Activated T-cell treated with anti-CD3 and anti-CD28 coated beads, Interleukin-2, amount 50 U/mL, for 72 hours (primary cell): ENCODE results near the gene TLL2. TPM values are rescaled to one million over a fixed set of nuclear protein-coding genes. Genes with fewer than 3 reads are reported as not detected.

Source experiments
- ATAC-seq, 2 donors: fragments of 150-1000 bp; cut with Tn5 transposase; replicated peaks in 1 of 2; 2 replicates each; pipeline ENCODE4 v1.10.0; 2021; ENCODE audit warnings: moderate library complexity in 2 of 2, mild to moderate bottlenecking in 1 of 2
- DNase-seq, 2 donors: peaks; one replicate each; pipeline ENCODE4 v3.0.0; 2021 to 2022; ENCODE audit warnings: mixed read lengths in 1 of 2
- H3K27ac Mint-ChIP-seq: one replicate; pipeline ENCODE4 v1.8.0; 2022; ENCODE audit warnings: mild to moderate bottlenecking, moderate library complexity, mixed read lengths
- H3K27me3 Mint-ChIP-seq: one replicate; pipeline ENCODE4 v1.8.0; 2022; ENCODE audit warnings: low read depth, mixed read lengths
- H3K36me3 Mint-ChIP-seq, 2 donors: one replicate each; pipeline ENCODE4 v1.8.0; 2022; ENCODE audit warnings: mixed read lengths in 2 of 2, mild to moderate bottlenecking in 1 of 2; ENCODE audit not compliant: insufficient read depth in 2 of 2
- H3K4me1 Mint-ChIP-seq: one replicate; pipeline ENCODE4 v1.8.0; 2022; ENCODE audit warnings: low read depth, mixed read lengths
- H3K4me3 Mint-ChIP-seq, 2 donors: one replicate each; pipeline ENCODE4 v1.8.0; 2022; ENCODE audit warnings: mild to moderate bottlenecking in 2 of 2, mixed read lengths in 2 of 2, moderate library complexity in 2 of 2
- H3K9me3 Mint-ChIP-seq, 2 donors: one replicate each; pipeline ENCODE4 v1.8.0; 2022; ENCODE audit warnings: mixed read lengths in 2 of 2
- total RNA-seq, 2 donors: library from RNA; stranded (reverse); gene quantifications; one replicate each; pipeline ENCODE4 v1.2.3, GENCODE V29; 2022

TLL2 gene
- total RNA-seq, 2 donors from 2014 or later = 0.09 TPM; not detected in 1

DNA sequence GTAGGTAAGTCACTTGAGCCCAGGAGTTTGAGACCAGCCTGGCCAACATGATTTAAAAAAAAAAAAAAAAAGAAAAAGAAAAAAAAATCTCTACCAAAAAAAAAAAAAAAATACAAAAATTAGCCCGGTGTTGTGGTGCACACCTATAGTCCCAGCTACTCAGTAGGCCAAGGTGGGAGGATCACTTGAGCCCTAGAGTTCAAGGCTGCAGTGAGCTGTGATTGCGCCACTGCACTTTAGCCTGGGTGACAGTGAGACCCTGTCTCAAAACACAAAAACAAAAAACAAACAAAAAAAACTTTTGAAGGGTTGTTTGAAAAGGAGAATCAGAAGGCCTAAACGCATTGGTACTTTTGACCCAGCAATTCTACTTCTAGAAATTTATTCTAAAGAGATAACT is 13.7 kb downstream of the TLL2 start:
- Mint-ChIP-seq H3K4me1 (no peaks in the 10 kb centered on the region), H3K27me3 (peaks cover 17% of the 10 kb centered on the region), H3K4me3 (no peak overlapping the region), H3K36me3 (no peaks in the 10 kb centered on the region), H3K9me3 (no peaks in the 10 kb centered on the region), H3K27ac (no peak overlapping the region)
- no peak for DNase-seq
- ATAC-seq = no peak

DNA sequence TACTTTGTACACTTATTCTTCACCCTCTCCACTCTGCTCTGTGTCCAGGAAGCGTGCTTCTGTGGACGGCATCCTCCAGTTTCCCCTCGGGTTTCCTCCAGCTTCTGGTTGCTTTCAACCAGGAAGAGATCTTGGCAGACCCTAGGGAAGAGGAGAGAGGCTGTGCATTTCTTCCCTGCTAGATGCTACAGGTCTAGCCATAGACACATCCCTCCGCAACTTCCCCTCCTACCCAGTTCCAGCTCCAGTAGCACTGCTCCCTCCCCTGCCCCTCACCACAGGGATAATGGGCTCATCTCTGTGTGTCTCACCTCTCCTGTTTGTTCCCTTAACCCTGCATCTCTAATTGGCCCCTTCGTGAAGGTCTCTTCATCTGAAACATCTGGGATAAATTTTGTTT is 16.3 kb downstream of the TLL2 start:
- ATAC-seq = no peak
- Mint-ChIP-seq H3K4me1 (no peaks in the 10 kb centered on the region), H3K4me3 (no peak overlapping the region), H3K36me3 (no peaks in the 10 kb centered on the region), H3K27ac (no peak overlapping the region), H3K9me3 (no peaks in the 10 kb centered on the region), H3K27me3 (peaks cover 27% of the 10 kb centered on the region)
- DNase-seq = no peak

DNA sequence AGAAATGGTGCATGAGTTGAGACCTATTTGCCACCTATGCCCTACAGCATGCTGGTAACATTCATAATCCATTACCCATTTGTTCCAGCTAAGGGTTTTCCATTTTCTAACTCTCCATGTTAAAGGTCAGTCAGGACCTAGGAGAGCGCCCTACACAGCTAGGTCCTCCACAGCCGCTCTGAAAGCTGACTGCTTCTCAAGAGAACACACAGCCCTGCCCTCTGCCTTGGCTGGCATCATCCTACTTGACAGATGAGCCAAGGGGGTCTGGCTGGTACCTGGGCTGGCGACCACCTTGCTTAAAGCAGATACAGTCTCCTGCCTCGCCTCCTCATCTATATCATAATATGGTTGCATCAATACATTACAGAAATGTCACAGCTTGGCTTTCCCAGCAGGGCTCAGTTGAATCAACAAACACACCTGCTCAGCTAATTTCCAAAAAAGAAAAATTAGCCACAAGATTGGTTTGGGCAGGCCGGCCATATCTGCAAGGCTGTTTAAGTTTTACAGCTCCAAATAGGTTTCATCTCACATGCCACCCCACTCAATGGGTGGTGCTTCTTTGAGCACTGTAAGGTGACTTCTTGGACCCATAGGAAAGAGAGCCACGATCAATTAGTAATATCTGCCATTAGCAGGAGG is 17.3 kb downstream of the TLL2 start:
- Mint-ChIP-seq H3K4me1 (no peaks in the 10 kb centered on the region), H3K9me3 (no peaks in the 10 kb centered on the region), H3K27ac (no peak overlapping the region), H3K27me3 (peaks cover 18% of the 10 kb centered on the region), H3K36me3 (no peaks in the 10 kb centered on the region), H3K4me3 (no peak overlapping the region)
- ATAC-seq (no peak), DNase-seq (no peak)

DNA sequence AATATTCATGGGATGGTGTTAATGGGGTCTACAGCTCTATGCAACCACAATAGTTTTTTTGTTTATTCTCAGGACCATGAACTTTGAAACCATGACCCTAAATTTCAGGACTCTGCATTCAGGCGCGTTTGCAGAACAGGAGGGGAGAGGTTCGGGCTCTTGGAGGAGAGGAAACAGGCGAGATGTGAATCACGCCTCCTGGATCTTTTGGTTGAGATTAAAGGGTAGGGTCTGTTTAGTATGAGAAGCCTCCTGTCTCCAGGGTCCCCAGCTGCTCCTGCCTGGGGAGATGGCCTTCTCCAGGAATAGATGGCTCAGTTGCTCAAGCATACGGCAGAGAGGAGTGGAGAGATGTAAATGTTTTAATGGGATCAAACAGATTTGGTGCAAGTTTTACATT is 18.2 kb downstream of the TLL2 start:
- H3K27me3 Mint-ChIP-seq = peaks cover 17% of the 10 kb centered on the region
- H3K9me3 Mint-ChIP-seq = no peaks in the 10 kb centered on the region
- H3K4me3 Mint-ChIP-seq = no peak overlapping the region
- no peaks in the 10 kb centered on the region for H3K36me3 Mint-ChIP-seq
- ATAC-seq (no peak), DNase-seq (no peak)
- H3K27ac Mint-ChIP-seq = no peak overlapping the region
- H3K4me1 Mint-ChIP-seq = no peaks in the 10 kb centered on the region

DNA sequence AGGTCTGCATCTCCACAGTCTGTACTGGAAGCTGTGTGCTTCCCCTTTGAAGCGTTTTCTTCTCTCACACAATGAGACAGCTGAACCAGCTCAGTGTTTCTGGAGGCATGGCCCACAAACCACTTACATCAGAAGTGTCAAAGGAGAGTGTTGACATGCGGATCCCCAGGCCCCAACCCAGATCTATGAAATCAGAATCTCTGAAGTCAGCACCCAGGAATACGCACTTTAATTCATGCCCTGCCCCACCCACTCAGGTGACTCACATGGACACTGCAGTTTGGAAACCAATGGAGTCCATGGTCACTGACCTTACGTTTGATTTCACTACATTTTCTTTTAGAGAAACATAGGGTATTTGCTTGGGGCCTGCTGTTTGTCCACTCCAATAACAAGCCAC is 19.0 kb downstream of the TLL2 start:
- no peak overlapping the region for H3K4me3 Mint-ChIP-seq
- no peak overlapping the region for H3K27ac Mint-ChIP-seq
- DNase-seq = no peak
- ATAC-seq = no peak
- peaks cover 17% of the 10 kb centered on the region for H3K27me3 Mint-ChIP-seq
- H3K36me3 Mint-ChIP-seq = no peaks in the 10 kb centered on the region
- no peaks in the 10 kb centered on the region for H3K9me3 Mint-ChIP-seq
- H3K4me1 Mint-ChIP-seq = no peaks in the 10 kb centered on the region

DNA sequence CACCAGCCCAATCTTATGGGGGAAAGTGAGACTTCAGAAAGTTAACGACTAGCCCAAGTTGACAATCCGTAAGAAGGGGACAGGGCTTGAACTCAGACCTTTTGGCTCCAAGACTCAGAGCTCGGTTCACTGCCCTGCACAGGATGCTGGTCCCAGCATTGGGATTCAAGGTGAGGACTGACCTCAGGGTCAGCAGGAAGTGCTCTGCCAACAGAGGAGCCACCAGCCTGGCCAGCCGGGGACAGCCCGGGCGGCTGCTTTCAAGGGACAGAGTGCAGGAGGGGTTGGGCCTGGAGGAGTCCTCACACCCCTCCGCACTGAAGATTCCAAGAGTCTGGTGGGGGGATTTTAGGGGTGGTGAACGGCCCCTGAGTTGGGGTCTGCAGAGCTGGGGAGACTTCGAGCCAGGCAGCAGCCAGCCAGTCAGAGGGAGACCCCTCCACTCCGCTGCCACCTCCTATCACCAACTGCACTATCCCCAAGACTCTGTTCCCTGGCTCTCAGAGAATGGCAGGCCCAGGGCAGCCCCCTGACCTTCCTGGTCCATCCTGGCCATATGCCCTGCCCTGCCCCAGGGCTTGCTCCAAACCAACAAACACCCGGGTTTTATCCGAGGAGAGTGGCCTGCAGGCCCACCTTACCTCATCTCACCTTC is 19.7 kb downstream of the TLL2 start:
- H3K27me3 Mint-ChIP-seq = peaks cover 17% of the 10 kb centered on the region
- H3K4me3 Mint-ChIP-seq = no peak overlapping the region

DNA sequence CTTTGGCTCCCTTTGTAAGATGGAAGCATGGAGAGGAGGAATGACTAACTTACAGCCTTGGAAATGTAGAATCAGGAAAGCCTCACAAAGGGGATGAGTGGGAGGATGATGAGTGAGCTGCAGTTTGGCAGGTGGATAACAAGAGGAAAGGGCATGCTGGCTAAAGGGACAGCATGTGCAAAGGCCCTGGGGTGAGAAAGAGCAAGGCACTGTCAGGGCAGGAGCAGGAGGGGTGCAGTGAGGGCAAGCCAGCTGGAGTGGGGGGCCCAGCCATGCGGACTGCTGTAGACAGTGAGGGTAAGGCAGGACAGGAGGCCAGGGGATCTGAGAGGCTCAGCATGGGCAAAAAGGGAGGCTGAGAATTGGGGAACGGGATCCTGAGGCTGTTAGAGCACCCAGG is 20.5 kb downstream of the TLL2 start:
- Mint-ChIP-seq H3K4me1 (no peaks in the 10 kb centered on the region), H3K27me3 (peaks cover 17% of the 10 kb centered on the region), H3K36me3 (no peaks in the 10 kb centered on the region), H3K27ac (no peak overlapping the region), H3K4me3 (no peak overlapping the region), H3K9me3 (no peaks in the 10 kb centered on the region)
- DNase-seq (no peak), ATAC-seq (no peak)

More for the DNA sequence above, 19.7 kb downstream of the TLL2 start:
- ATAC-seq (no peak), DNase-seq (no peak)
- H3K9me3 Mint-ChIP-seq = no peaks in the 10 kb centered on the region
- H3K36me3 Mint-ChIP-seq = no peaks in the 10 kb centered on the region
- no peaks in the 10 kb centered on the region for H3K4me1 Mint-ChIP-seq
- H3K27ac Mint-ChIP-seq = no peak overlapping the region

DNA sequence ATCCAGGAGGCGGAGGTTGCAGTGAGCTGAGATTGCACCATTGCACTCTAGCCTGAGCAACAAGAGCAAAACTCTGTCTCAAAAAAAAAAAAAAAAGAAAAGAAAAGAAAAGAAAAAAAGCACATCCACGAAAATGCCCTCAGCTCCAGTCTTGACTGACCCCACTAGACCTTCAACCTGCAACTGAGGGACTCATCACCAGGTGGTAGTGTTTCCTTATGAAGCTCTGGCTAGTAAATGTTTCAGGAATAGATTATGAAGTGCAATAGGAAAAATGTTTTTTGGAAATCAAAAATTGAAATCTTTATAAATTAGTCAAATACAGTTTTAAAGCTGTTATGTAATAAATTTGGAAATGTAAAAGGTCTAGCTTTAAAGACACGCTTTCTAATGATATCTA is 22.4 kb downstream of the TLL2 start:
- Mint-ChIP-seq H3K4me1 (no peaks in the 10 kb centered on the region), H3K36me3 (no peaks in the 10 kb centered on the region), H3K27me3 (peaks cover 10% of the 10 kb centered on the region), H3K27ac (no peak overlapping the region), H3K4me3 (no peak overlapping the region), H3K9me3 (no peaks in the 10 kb centered on the region)
- DNase-seq = no peak
- no peak for ATAC-seq

DNA sequence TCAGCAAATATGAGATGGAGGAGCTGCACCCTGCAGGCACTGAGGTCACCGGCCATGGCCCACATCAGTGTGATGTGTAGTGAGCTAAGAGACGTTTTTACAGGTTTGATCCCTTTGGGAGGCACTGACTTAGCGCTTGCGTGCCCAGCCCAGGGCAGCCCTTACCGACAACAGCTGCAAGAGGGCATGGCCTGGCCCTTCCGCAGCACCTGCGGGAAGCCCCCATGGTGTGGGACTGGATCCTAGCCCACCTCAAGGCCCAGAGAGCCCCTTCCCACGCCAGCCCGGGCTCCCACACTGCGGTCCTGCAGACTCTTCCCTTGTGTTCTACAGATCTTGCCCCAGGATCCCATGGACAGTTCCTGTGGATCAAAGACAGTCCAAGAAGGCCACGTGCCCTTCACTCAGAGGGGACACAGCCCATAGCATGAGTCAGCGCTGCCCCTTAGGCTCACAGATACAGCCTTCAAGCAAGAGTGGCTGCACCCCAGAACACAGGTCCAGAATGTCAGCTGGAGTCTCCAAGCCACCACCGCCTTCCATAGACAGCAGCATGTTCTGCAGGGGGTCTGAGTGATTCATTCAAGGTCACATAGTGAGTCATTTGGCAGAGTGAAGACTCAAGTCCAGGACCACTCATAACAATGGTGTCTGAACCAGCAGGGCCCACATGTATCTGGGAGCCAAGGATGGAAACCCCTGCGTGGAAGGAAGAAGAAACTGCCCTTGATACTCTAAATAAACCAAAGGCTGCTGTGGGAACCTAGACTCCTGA is 25.4 kb downstream of the TLL2 start:
- Mint-ChIP-seq H3K4me3 (no peak overlapping the region), H3K36me3 (no peaks in the 10 kb centered on the region), H3K4me1 (no peaks in the 10 kb centered on the region), H3K9me3 (no peaks in the 10 kb centered on the region), H3K27me3 (peaks cover 28% of the 10 kb centered on the region), H3K27ac (no peak overlapping the region)
- no peak for ATAC-seq
- DNase-seq = no peak

DNA sequence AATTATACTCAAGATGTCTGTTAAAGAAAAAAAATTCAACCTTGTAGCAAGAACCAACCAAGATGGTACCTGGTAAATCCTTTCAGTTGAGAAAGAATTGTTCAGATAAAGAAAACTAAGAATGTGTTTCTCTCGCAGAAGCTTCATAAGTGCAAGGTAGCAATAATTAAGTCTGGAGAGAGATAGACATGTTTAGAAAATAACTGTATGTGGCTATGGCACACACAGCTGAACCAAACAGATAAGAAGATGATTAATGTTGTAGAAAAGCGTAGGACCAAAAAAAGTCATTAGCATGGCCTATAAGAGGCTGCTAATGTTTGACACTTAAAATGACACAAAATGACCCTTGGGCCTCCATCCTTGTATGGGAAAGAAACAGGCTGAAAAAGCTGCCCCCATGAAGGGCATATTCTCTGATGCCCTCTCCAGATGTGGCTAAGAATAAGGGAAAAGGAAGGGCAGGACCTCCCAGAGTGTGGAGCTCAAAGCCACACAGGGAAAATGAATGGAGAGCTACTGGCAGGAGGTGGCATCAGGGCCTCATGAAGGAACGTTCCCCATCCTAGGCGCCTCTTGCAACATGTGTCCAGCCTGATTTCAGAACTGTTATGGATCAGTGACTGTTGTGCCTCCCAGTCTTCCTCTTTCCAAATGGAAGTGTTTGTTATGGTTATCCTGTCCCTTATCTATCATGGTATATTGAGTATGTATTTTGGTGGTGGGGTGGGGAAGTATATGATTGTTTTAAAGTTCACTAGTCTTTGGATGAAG is 30.7 kb downstream of the TLL2 start:
- H3K4me1 Mint-ChIP-seq = no peaks in the 10 kb centered on the region

DNA sequence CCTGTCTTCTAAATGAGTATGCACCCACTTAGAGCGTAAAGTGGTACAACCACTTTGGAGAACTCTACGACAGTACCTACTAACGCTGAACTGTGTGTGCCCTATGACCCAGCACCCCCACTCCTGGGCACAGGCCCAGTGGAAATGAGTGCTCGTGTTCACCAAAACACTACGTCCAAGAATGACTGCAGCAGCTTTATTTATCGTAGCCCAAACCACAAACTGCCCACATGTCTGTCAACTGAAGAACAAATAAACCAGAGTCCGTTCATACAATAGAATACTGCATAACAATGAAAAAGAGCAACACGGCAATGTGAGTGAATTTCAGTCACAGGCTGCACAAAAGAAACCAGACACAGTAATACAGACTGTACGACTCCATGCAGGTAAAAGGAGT is 35.4 kb downstream of the TLL2 start:
- no peaks in the 10 kb centered on the region for H3K36me3 Mint-ChIP-seq
- ATAC-seq (no peak), DNase-seq (no peak)
- no peak overlapping the region for H3K27ac Mint-ChIP-seq
- H3K27me3 Mint-ChIP-seq = peaks cover 34% of the 10 kb centered on the region
- H3K9me3 Mint-ChIP-seq = no peaks in the 10 kb centered on the region
- no peaks in the 10 kb centered on the region for H3K4me1 Mint-ChIP-seq
- no peak overlapping the region for H3K4me3 Mint-ChIP-seq

More for the DNA sequence above, 30.7 kb downstream of the TLL2 start:
- Mint-ChIP-seq H3K36me3 (no peaks in the 10 kb centered on the region), H3K4me3 (no peak overlapping the region), H3K27me3 (peaks cover 47% of the 10 kb centered on the region), H3K27ac (no peak overlapping the region), H3K9me3 (no peaks in the 10 kb centered on the region)
- ATAC-seq = no peak
- no peak for DNase-seq

DNA sequence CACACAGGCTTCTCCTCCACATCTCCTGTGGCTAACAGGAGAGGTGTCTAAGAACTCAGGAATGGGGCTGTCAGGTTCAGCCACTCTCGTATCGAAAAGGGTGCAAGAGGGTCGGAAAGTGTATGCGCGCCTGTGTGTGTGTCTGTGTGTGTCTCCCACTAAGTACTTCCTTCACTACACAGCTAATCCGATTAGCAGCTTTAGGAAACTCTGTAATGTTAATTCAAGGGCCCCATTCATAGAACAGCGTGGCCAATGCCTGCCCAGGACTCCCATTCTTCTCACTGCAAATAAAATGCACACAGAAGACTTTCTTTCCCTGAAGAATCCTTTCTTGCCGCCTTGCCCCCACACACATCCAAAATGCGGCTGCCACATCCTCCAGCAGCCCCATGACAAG is 39.9 kb downstream of the TLL2 start:
- H3K27ac Mint-ChIP-seq = no peak overlapping the region
- no peak overlapping the region for H3K4me3 Mint-ChIP-seq
- peaks cover 22% of the 10 kb centered on the region for H3K27me3 Mint-ChIP-seq
- H3K9me3 Mint-ChIP-seq = no peaks in the 10 kb centered on the region
- no peaks in the 10 kb centered on the region for H3K36me3 Mint-ChIP-seq
- no peaks in the 10 kb centered on the region for H3K4me1 Mint-ChIP-seq
- no peak for ATAC-seq
- no peak for DNase-seq
